ENCODE measurements around the gene CYP2W1.

CYP2W1 gene

GRCh38 chr7:1027242-1028043 lies 44.5 kb downstream of the CYP2W1 start:
- no peaks in the 10 kb centered on the region for H3K27me3 ChIP-seq (replicated peaks in 2 of 5; ENCODE audit: control insufficient read depth in 4 of 5, insufficient read depth in 5 of 5, low read length in 4 of 5)
- 34% methylated on average over 65 of the region's 69 CpGs for WGBS (ENCODE audit: insufficient coverage)
- POLR2A ChIA-PET: no interaction called here
- no peaks in the 10 kb centered on the region for H3K9me3 ChIP-seq (ENCODE audit: control extremely low read depth in 1 of 5, control insufficient read depth in 4 of 5, insufficient read depth in 2 of 5, low read depth in 1 of 5, low read length in 4 of 5)
- H3K4me3 ChIP-seq (ENCODE audit: control insufficient read depth in 1 of 7, extremely low read depth in 1 of 7, insufficient read depth in 4 of 7, low read depth in 2 of 7, low read length in 6 of 7): peak overlapping the region; percentile 39 to 76 (median 71)
- CTCF ChIA-PET: interaction anchor here (0.9 to 4.3 kb wide), 4 partner anchors 15 to 38 kb away, joined by 3 to 33 read pairs (median 6); no protein-coding TSS in a partner anchor
- peaks cover 0 to 22% (median 6%) of the 10 kb centered on the region in 4 experiments for H3K36me3 ChIP-seq (ENCODE audit: control insufficient read depth in 4 of 4, insufficient read depth in 4 of 4, low read length in 3 of 4)
- H3K27ac ChIP-seq (ENCODE audit: insufficient read depth in 1 of 2, low read depth in 1 of 2, low read length in 2 of 2, poor library complexity in 1 of 2, severe bottlenecking in 2 of 2): peak overlapping the region in 1 of 2 experiments; percentile 49
- peak in 1 of 3 donors; percentile 29 for DNase-seq
- peaks cover 0 to 64% (median 37%) of the 10 kb centered on the region in 4 experiments for H3K4me1 ChIP-seq (ENCODE audit: control extremely low read depth in 1 of 4, control insufficient read depth in 4 of 4, insufficient read depth in 4 of 4, low read length in 3 of 4)

GRCh38 chr7:1028044-1028770 lies 45.2 kb downstream of the CYP2W1 start:
- H3K4me1 ChIP-seq (ENCODE audit: control extremely low read depth in 1 of 4, control insufficient read depth in 4 of 4, insufficient read depth in 4 of 4, low read length in 3 of 4): peaks cover 0 to 64% (median 37%) of the 10 kb centered on the region in 4 experiments
- peak in 2 of 3 donors; percentile 71 for DNase-seq
- WGBS (ENCODE audit: insufficient coverage): under 1% methylated on average over 29 of the region's 77 CpGs
- no peaks in the 10 kb centered on the region for H3K9me3 ChIP-seq (ENCODE audit: control extremely low read depth in 1 of 5, control insufficient read depth in 4 of 5, insufficient read depth in 2 of 5, low read depth in 1 of 5, low read length in 4 of 5)
- H3K36me3 ChIP-seq (ENCODE audit: control insufficient read depth in 4 of 4, insufficient read depth in 4 of 4, low read length in 3 of 4): peaks cover 0 to 16% (median 6%) of the 10 kb centered on the region in 4 experiments
- H3K27ac ChIP-seq (ENCODE audit: insufficient read depth in 1 of 2, low read depth in 1 of 2, low read length in 2 of 2, poor library complexity in 1 of 2, severe bottlenecking in 2 of 2): peak overlapping the region in 1 of 2 experiments; percentile 64
- no peaks in the 10 kb centered on the region for H3K27me3 ChIP-seq (replicated peaks in 2 of 5; ENCODE audit: control insufficient read depth in 4 of 5, insufficient read depth in 5 of 5, low read length in 4 of 5)
- ChIA-PET CTCF (interaction anchor here (0.9 to 4.3 kb wide), 5 partner anchors 14 to 37 kb away, joined by 3 to 33 read pairs (median 5); no protein-coding TSS in a partner anchor), POLR2A (no interaction called here)
- peak overlapping the region; percentile 39 to 76 (median 71) for H3K4me3 ChIP-seq (ENCODE audit: control insufficient read depth in 1 of 7, extremely low read depth in 1 of 7, insufficient read depth in 4 of 7, low read depth in 2 of 7, low read length in 6 of 7)

- peaks cover 0 to 59% (median 38%) of the 10 kb centered on the region in 4 experiments for H3K4me1 ChIP-seq (ENCODE audit: control extremely low read depth in 1 of 4, control insufficient read depth in 4 of 4, insufficient read depth in 4 of 4, low read length in 3 of 4)
- no peaks in the 10 kb centered on the region for H3K9me3 ChIP-seq (ENCODE audit: control extremely low read depth in 1 of 5, control insufficient read depth in 4 of 5, insufficient read depth in 2 of 5, low read depth in 1 of 5, low read length in 4 of 5)
- no peaks in the 10 kb centered on the region for H3K27me3 ChIP-seq (replicated peaks in 2 of 5; ENCODE audit: control insufficient read depth in 4 of 5, insufficient read depth in 5 of 5, low read length in 4 of 5)
- peaks cover 0 to 16% (median 6%) of the 10 kb centered on the region in 4 experiments for H3K36me3 ChIP-seq (ENCODE audit: control insufficient read depth in 4 of 4, insufficient read depth in 4 of 4, low read length in 3 of 4)
- 75% methylated on average over 14 of the region's 18 CpGs for WGBS (ENCODE audit: insufficient coverage)
- POLR2A ChIA-PET: no interaction called here
- DNase-seq: peak; percentile 82 to 95 (median 94)
- CTCF ChIA-PET: interaction anchor here (0.6 to 1.9 kb wide), 4 partner anchors 10 to 61 kb away, joined by 3 to 5 read pairs (median 4); no protein-coding TSS in a partner anchor
- H3K4me3 ChIP-seq (ENCODE audit: control insufficient read depth in 1 of 7, extremely low read depth in 1 of 7, insufficient read depth in 4 of 7, low read depth in 2 of 7, low read length in 6 of 7): peak overlapping the region in 5 of 7 experiments; percentile 39 to 76 (median 71)
- H3K27ac ChIP-seq (ENCODE audit: insufficient read depth in 1 of 2, low read depth in 1 of 2, low read length in 2 of 2, poor library complexity in 1 of 2, severe bottlenecking in 2 of 2): peak overlapping the region in 1 of 2 experiments; percentile 64
Observed at GRCh38 chr7:1028775-1029636, 46.0 kb downstream of the CYP2W1 start.

- peaks cover 0 to 16% (median 6%) of the 10 kb centered on the region in 4 experiments for H3K36me3 ChIP-seq (ENCODE audit: control insufficient read depth in 4 of 4, insufficient read depth in 4 of 4, low read length in 3 of 4)
- H3K4me1 ChIP-seq (ENCODE audit: control extremely low read depth in 1 of 4, control insufficient read depth in 4 of 4, insufficient read depth in 4 of 4, low read length in 3 of 4): peaks cover 0 to 50% (median 34%) of the 10 kb centered on the region in 4 experiments
- no peaks in the 10 kb centered on the region for H3K9me3 ChIP-seq (ENCODE audit: control extremely low read depth in 1 of 5, control insufficient read depth in 4 of 5, insufficient read depth in 2 of 5, low read depth in 1 of 5, low read length in 4 of 5)
- no peak overlapping the region for H3K4me3 ChIP-seq (ENCODE audit: control insufficient read depth in 1 of 7, extremely low read depth in 1 of 7, insufficient read depth in 4 of 7, low read depth in 2 of 7, low read length in 6 of 7)
- 86% methylated on average over 27 of the region's 33 CpGs for WGBS (ENCODE audit: insufficient coverage)
- DNase-seq: peak in 1 of 3 donors; percentile 26
- no peaks in the 10 kb centered on the region for H3K27me3 ChIP-seq (replicated peaks in 2 of 5; ENCODE audit: control insufficient read depth in 4 of 5, insufficient read depth in 5 of 5, low read length in 4 of 5)
- peak overlapping the region in 1 of 2 experiments; percentile 57 for H3K27ac ChIP-seq (ENCODE audit: insufficient read depth in 1 of 2, low read depth in 1 of 2, low read length in 2 of 2, poor library complexity in 1 of 2, severe bottlenecking in 2 of 2)
- POLR2A ChIA-PET: no interaction called here
- CTCF ChIA-PET: interaction anchor here (0.6 to 1.9 kb wide), 6 partner anchors 11 to 61 kb away, joined by 3 to 5 read pairs (median 4); no protein-coding TSS in a partner anchor
Observed at GRCh38 chr7:1029637-1030443, 46.9 kb downstream of the CYP2W1 start.

- Histone ChIP-seq H3K27me3 (replicated peaks in 2 of 5; ENCODE audit: control insufficient read depth in 4 of 5, insufficient read depth in 5 of 5, low read length in 4 of 5) (no peaks in the 10 kb centered on the region), H3K36me3 (ENCODE audit: control insufficient read depth in 4 of 4, insufficient read depth in 4 of 4, low read length in 3 of 4) (peaks cover 0 to 10% (median 5%) of the 10 kb centered on the region in 4 experiments), H3K27ac (ENCODE audit: insufficient read depth in 1 of 2, low read depth in 1 of 2, low read length in 2 of 2, poor library complexity in 1 of 2, severe bottlenecking in 2 of 2) (no peak overlapping the region), H3K4me3 (ENCODE audit: control insufficient read depth in 1 of 7, extremely low read depth in 1 of 7, insufficient read depth in 4 of 7, low read depth in 2 of 7, low read length in 6 of 7) (no peak overlapping the region), H3K4me1 (ENCODE audit: control extremely low read depth in 1 of 4, control insufficient read depth in 4 of 4, insufficient read depth in 4 of 4, low read length in 3 of 4) (peaks cover 0 to 43% (median 33%) of the 10 kb centered on the region in 4 experiments), H3K9me3 (ENCODE audit: control extremely low read depth in 1 of 5, control insufficient read depth in 4 of 5, insufficient read depth in 2 of 5, low read depth in 1 of 5, low read length in 4 of 5) (peaks cover 0 to 5% (median 2%) of the 10 kb centered on the region in 5 experiments)
- WGBS (ENCODE audit: insufficient coverage): 93% methylated on average over 10 of the region's 12 CpGs
- ChIA-PET CTCF (interaction anchor here (0.7 to 1.9 kb wide), 3 partner anchors 19 to 35 kb away, joined by 3 to 5 read pairs (median 4); no protein-coding TSS in a partner anchor), POLR2A (no interaction called here)
- no peak for DNase-seq
Observed at GRCh38 chr7:1030444-1031070, 47.6 kb downstream of the CYP2W1 start.
